GM23338 (cell line): ENCODE results near the gene CYSRT1. TPM values are rescaled to one million over a fixed set of nuclear protein-coding genes. Genes with fewer than 3 reads are reported as not detected.

ENCODE experiments used
- ATAC-seq: fragments of 200-7000 bp; cut with Tn5 transposase; 3 replicates; pipeline ENCODE4 v1.9.1; 2020
- DNase-seq: peaks from one replicate; pipeline ENCODE4 v3.0.0-alpha.2; 2015; ENCODE audit warnings: low spot score
- H2AFZ ChIP-seq: fragments of 200-600 bp; sonication (generic); 2 replicates; pipeline ENCODE4 v1.8.0; 2016; ENCODE audit warnings: antibody characterized with exemption, mild to moderate bottlenecking, moderate library complexity
- H3F3A ChIP-seq: fragments of 200-600 bp; sonication (generic); replicated peaks from 2 replicates; pipeline ENCODE4 v1.8.0; 2017; ENCODE audit warnings: antibody characterized with exemption, mixed run types, low read depth
- H3K27ac ChIP-seq: fragments of 200-600 bp; sonication (generic); 2 replicates; pipeline ENCODE4 v1.6.1; 2016; ENCODE audit warnings: low read depth
- H3K27me3 ChIP-seq: fragments of 200-600 bp; sonication (generic); 2 replicates; pipeline ENCODE4 v1.8.0; 2016; ENCODE audit warnings: mild to moderate bottlenecking, mixed run types, moderate library complexity; ENCODE audit not compliant: insufficient read depth
- H3K36me3 ChIP-seq: fragments of 200-600 bp; sonication (generic); 2 replicates; pipeline ENCODE4 v1.8.0; 2016; ENCODE audit warnings: mild to moderate bottlenecking; ENCODE audit not compliant: insufficient read depth
- H3K4me1 ChIP-seq: fragments of 200-600 bp; sonication (generic); 2 replicates; pipeline ENCODE4 v1.8.0; 2016; ENCODE audit warnings: mild to moderate bottlenecking, moderate library complexity; ENCODE audit not compliant: insufficient read depth
- H3K4me2 ChIP-seq: fragments of 200-600 bp; sonication (generic); 2 replicates; pipeline ENCODE4 v1.7.1; 2017; ENCODE audit warnings: mixed run types
- H3K4me3 ChIP-seq: fragments of 200-600 bp; sonication (generic); 2 replicates; pipeline ENCODE4 v1.6.1; 2016; ENCODE audit warnings: mixed run types
- H3K79me2 ChIP-seq: fragments of 200-600 bp; sonication (generic); replicated peaks from 2 replicates; pipeline ENCODE4 v1.8.0; 2017; ENCODE audit warnings: mild to moderate bottlenecking; ENCODE audit not compliant: insufficient read depth
- H3K9me2 ChIP-seq: fragments of 200-600 bp; sonication (generic); 2 replicates; pipeline ENCODE4 v1.8.0; 2017; ENCODE audit not compliant: insufficient read depth
- H4K20me1 ChIP-seq: fragments of 200-600 bp; sonication (generic); replicated peaks from 2 replicates; pipeline ENCODE4 v1.8.0; 2017; ENCODE audit warnings: mild to moderate bottlenecking; ENCODE audit not compliant: insufficient read depth
- H3K27ac Mint-ChIP-seq: 2 replicates; pipeline ENCODE4 v1.8.0; 2020; ENCODE audit warnings: inconsistent platforms, mild to moderate bottlenecking, moderate library complexity, mixed read lengths
- H3K27me3 Mint-ChIP-seq: 3 replicates; pipeline ENCODE4 v1.8.0; 2022; ENCODE audit warnings: low read depth, mild to moderate bottlenecking, moderate library complexity, mixed read lengths, inconsistent platforms; ENCODE audit not compliant: insufficient read depth, poor library complexity
- H3K36me3 Mint-ChIP-seq: 3 replicates; pipeline ENCODE4 v1.8.0; 2021; ENCODE audit warnings: low read depth, mild to moderate bottlenecking, inconsistent platforms, moderate library complexity, mixed read lengths
- H3K4me1 Mint-ChIP-seq: 3 replicates; pipeline ENCODE4 v1.8.0; 2020; ENCODE audit warnings: mild to moderate bottlenecking, inconsistent platforms, mixed read lengths
- H3K4me3 Mint-ChIP-seq: 3 replicates; pipeline ENCODE4 v1.8.0; 2021; ENCODE audit warnings: moderate library complexity, mild to moderate bottlenecking, inconsistent platforms, mixed read lengths
- H3K9me3 Mint-ChIP-seq: 3 replicates; pipeline ENCODE4 v1.8.0; 2020; ENCODE audit warnings: moderate library complexity, mild to moderate bottlenecking, inconsistent platforms, mixed read lengths
- CREB1 ChIP-seq: fragments of 250-450 bp; sonication (Bioruptor Pico); IDR thresholded peaks from 2 replicates; pipeline ENCODE4 v1.5.0; 2020; ENCODE audit warnings: low read depth, mild to moderate bottlenecking, moderate library complexity
- CTCF ChIP-seq, 2 experiments: fragments of 200-600 bp in 1 of 2; sonication (generic) in 1 of 2; conservative IDR thresholded peaks; 2 replicates each; pipeline versions ENCODE4 v1.5.1 to v1.6.1; 2016 to 2017; ENCODE audit warnings: antibody characterized with exemption in 2 of 2, low read depth in 2 of 2, mild to moderate bottlenecking in 2 of 2, moderate library complexity in 1 of 2
- ETS1 ChIP-seq: IDR thresholded peaks from 2 replicates; pipeline ENCODE4 v1.6.1; 2016; ENCODE audit warnings: antibody characterized with exemption
- EZH2 ChIP-seq: fragments of 200-600 bp; sonication (generic); IDR thresholded peaks from one replicate; pipeline ENCODE4 v1.8.0; 2017; ENCODE audit warnings: antibody characterized with exemption, mild to moderate bottlenecking, low read depth; ENCODE audit not compliant: unreplicated experiment
- EZH2phosphoT487 ChIP-seq: fragments of 200-600 bp; sonication (generic); IDR thresholded peaks from one replicate; pipeline ENCODE4 v1.8.1; 2018; ENCODE audit warnings: antibody characterized with exemption; ENCODE audit not compliant: unreplicated experiment
- JUNB ChIP-seq: IDR thresholded peaks from one replicate; pipeline ENCODE4 v1.6.1; 2016; ENCODE audit warnings: antibody characterized with exemption; ENCODE audit not compliant: unreplicated experiment
- NANOG ChIP-seq: IDR thresholded peaks from 2 replicates; pipeline ENCODE4 v1.6.1; 2016; ENCODE audit warnings: antibody characterized with exemption, borderline replicate concordance
- POLR2AphosphoS5 ChIP-seq: IDR thresholded peaks from 2 replicates; pipeline ENCODE4 v1.6.1; 2016; ENCODE audit warnings: antibody characterized with exemption, low read depth
- REST ChIP-seq: IDR thresholded peaks from one replicate; pipeline ENCODE4 v1.6.1; 2018; ENCODE audit warnings: antibody characterized with exemption; ENCODE audit not compliant: unreplicated experiment
- STAT1 ChIP-seq: IDR thresholded peaks from one replicate; pipeline ENCODE4 v1.6.1; 2016; ENCODE audit warnings: antibody characterized with exemption; ENCODE audit not compliant: unreplicated experiment
- ZNF114 ChIP-seq: fragments of 250-450 bp; sonication (Bioruptor Pico); IDR thresholded peaks from 2 replicates; pipeline ENCODE4 v1.5.0; 2020; ENCODE audit warnings: mild to moderate bottlenecking, moderate library complexity
- ZNF331 ChIP-seq: fragments of 250-450 bp; sonication (Bioruptor Pico); IDR thresholded peaks from 2 replicates; pipeline ENCODE4 v1.5.0; 2020; ENCODE audit warnings: low read depth, mild to moderate bottlenecking, moderate library complexity
- ZNF462 ChIP-seq: fragments of 250-450 bp; sonication (Bioruptor Pico); IDR thresholded peaks from 2 replicates; pipeline ENCODE4 v1.5.0; 2020; ENCODE audit warnings: mild to moderate bottlenecking, moderate library complexity
- polyA plus RNA-seq: library from polyadenylated mRNA; unstranded; fragments of >200 nt; fragmentation: Nextera tagmentation; extraction: Ambion mirVana; gene quantifications from 2 replicates; pipeline ENCODE4 v1.2.1, GENCODE V29; 2016
- total RNA-seq: library from RNA; depleted of rRNA; stranded (reverse); fragments of >200 nt; shearing (Covaris generic); gene quantifications from 2 replicates; pipeline ENCODE4 v1.2.3, GENCODE V29; 2014

The CYSRT1 gene
- total and polyA plus RNA-seq, 2 experiments from 2014 or later = 2.0 to 3.2 TPM

- Histone ChIP-seq H3K4me2 (peak overlapping the region; percentile 93), H3K36me3 (no peaks in the 10 kb centered on the region), H3K9me2 (no peaks in the 10 kb centered on the region), H2AFZ (no peak overlapping the region), H3K27ac (no peak overlapping the region), H3K27me3 (no peaks in the 10 kb centered on the region), H3K4me3 (peak overlapping the region; percentile 94), H3K4me1 (peaks cover 13% of the 10 kb centered on the region), H3K79me2 (peaks cover 26% of the 10 kb centered on the region), H4K20me1 (peaks cover 5% of the 10 kb centered on the region; the same call in 1 of the 2 replicates), H3F3A (0 out of 2 replicates have a peak, but pooled peaks cover 4% of the 10 kb centered on the region)
- TF ChIP-seq EZH2 (no peak), CTCF (conservative IDR thresholded peaks at IDR 0.05; ENCODE audit: low read depth in 2 of 2) (no peak), ZNF462 (no peak), ZNF114 (CRISPR knock-in tag) (no peak), CREB1 (CRISPR knock-in tag) (no peak), JUNB (no peak), NANOG (no peak), EZH2phosphoT487 (no peak), ZNF331 (CRISPR knock-in tag) (no peak), ETS1 (no peak), REST (no peak), POLR2AphosphoS5 (no peak), STAT1 (no peak)
- peaks cover 13% of the 10 kb centered on the region for H3K27me3 Mint-ChIP-seq
- H3K36me3 Mint-ChIP-seq = peaks cover 5% of the 10 kb centered on the region
- H3K4me1 Mint-ChIP-seq = peaks cover 9% of the 10 kb centered on the region
- H3K9me3 Mint-ChIP-seq = no peaks in the 10 kb centered on the region
- H3K4me3 Mint-ChIP-seq = peak overlapping the region; percentile 90
- no peak for DNase-seq
- no peak for ATAC-seq
- peak overlapping the region; percentile 95 for H3K27ac Mint-ChIP-seq
Observed at GRCh38 chr9:137189297-137190295, 35.4 kb upstream of the CYSRT1 start.
